Bronchial epithelial cell (primary cell): ENCODE results near the gene BRINP2. TPM values are rescaled to one million over a fixed set of nuclear protein-coding genes. Genes with fewer than 3 reads are reported as not detected.

Experiments
- DNase-seq: peaks from one replicate; pipeline ENCODE4 v3.0.0-alpha.2; 2010; ENCODE audit warnings: low read depth
- FAIRE-seq: peaks from 2 replicates; lab custom pipeline; 2011; peaks lifted over from hg19 to GRCh38; lab: Jason Lieb, UNC
- H3K27me3 ChIP-seq: 2 replicates; pipeline ENCODE4 v1.5.1; 2011; ENCODE audit warnings: low read length; ENCODE audit not compliant: control insufficient read depth, insufficient read depth
- H3K36me3 ChIP-seq: 2 replicates; pipeline ENCODE4 v1.5.1; 2011; ENCODE audit warnings: low read length; ENCODE audit not compliant: control insufficient read depth, insufficient read depth
- H3K4me3 ChIP-seq: 2 replicates; pipeline ENCODE4 v1.5.1; 2011; ENCODE audit warnings: mild to moderate bottlenecking, low read depth, low read length, control low read depth
- total RNA-seq: library from RNA; depleted of rRNA; stranded (reverse); fragments of >200 nt; gene quantifications from 2 replicates; pipeline ENCODE4 v1.2.1, GENCODE V29; 2014
- TF ChIP-seq, protein P1 (sequence below): IDR thresholded peaks from 2 replicates; pipeline ENCODE4 v1.5.1; 2011; ENCODE audit warnings: mild to moderate bottlenecking, moderate library complexity, low read length, control low read depth, inconsistent platforms; ENCODE audit not compliant: insufficient read depth, severe bottlenecking

The BRINP2 gene
- total RNA-seq, 1 donor from 2014 or later = not detected

DNA sequence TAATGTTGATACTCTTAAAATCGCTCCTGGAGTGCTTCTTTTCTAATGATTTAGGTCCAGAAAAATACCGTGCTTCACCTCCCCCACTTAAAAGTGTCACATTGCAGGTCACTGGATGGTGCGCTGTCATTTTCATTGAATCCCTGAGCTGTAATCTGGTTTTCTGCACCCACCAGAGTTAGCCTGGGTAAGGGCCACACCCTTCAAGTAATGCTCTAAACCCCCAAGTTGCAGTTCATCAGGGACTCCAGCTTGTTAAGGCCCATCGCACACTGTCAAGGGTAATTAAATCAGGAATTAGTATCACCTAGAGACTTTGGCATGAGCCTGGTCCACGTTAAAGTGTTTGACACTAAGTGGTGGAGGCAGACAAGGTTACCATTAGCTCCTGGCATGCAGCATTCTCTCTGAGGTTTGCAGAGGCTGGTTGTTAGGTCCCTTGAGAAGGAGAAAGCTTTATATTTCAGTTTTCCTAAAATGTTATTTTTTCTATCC lies 40.3 kb upstream of the BRINP2 start:
- FAIRE-seq (no peak), DNase-seq (no peak)
- no peak overlapping the region for H3K4me3 ChIP-seq
- no peaks in the 10 kb centered on the region for H3K27me3 ChIP-seq
- no peaks in the 10 kb centered on the region for H3K36me3 ChIP-seq
- TF ChIP-seq, protein P1, sequence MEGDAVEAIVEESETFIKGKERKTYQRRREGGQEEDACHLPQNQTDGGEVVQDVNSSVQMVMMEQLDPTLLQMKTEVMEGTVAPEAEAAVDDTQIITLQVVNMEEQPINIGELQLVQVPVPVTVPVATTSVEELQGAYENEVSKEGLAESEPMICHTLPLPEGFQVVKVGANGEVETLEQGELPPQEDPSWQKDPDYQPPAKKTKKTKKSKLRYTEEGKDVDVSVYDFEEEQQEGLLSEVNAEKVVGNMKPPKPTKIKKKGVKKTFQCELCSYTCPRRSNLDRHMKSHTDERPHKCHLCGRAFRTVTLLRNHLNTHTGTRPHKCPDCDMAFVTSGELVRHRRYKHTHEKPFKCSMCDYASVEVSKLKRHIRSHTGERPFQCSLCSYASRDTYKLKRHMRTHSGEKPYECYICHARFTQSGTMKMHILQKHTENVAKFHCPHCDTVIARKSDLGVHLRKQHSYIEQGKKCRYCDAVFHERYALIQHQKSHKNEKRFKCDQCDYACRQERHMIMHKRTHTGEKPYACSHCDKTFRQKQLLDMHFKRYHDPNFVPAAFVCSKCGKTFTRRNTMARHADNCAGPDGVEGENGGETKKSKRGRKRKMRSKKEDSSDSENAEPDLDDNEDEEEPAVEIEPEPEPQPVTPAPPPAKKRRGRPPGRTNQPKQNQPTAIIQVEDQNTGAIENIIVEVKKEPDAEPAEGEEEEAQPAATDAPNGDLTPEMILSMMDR = no peak

DNA sequence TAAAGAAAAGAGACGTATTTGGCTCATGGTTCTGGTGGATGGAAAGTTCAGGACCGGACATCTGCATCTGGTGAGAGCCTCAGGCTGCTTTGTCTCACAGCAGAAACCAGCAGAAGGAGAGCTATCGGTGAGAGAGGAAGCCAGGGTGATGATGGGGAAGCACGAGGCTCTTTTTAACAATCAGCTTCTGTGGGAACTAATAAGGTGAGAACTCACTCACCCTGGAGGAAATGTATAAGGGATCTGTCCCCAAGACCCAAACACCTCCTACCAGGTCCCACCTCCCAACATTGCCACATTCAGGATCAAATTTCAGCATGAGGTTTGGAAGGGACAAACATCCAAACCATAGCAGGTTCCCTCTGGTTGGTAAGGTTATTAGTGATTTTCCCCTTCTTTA lies 39.0 kb upstream of the BRINP2 start:
- no peak for DNase-seq
- FAIRE-seq = no peak
- no peaks in the 10 kb centered on the region for H3K36me3 ChIP-seq
- H3K27me3 ChIP-seq = no peaks in the 10 kb centered on the region
- TF ChIP-seq, protein P1 = no peak
- H3K4me3 ChIP-seq = no peak overlapping the region

DNA sequence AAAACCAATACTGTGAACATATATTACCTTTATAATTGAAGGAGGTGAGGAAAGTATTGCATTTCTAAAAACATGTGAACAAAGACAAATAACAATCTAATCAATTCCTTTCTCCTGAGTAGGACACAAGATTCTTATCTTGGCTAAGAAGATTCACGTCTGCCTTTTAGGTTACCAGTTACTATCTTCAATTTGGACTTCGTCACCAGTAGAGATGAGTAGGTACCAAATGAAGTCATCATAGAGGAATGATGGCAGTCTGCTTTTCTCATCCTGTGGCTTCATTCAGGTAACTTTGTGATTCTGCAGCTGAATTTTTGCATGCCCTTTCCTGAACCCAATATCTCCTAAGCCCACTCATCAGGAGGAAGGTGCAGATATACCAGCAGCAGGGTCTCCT lies 38.6 kb upstream of the BRINP2 start:
- H3K27me3 ChIP-seq = no peaks in the 10 kb centered on the region
- no peak overlapping the region for H3K4me3 ChIP-seq
- DNase-seq = no peak
- TF ChIP-seq, protein P1 = no peak
- FAIRE-seq = no peak
- no peaks in the 10 kb centered on the region for H3K36me3 ChIP-seq

DNA sequence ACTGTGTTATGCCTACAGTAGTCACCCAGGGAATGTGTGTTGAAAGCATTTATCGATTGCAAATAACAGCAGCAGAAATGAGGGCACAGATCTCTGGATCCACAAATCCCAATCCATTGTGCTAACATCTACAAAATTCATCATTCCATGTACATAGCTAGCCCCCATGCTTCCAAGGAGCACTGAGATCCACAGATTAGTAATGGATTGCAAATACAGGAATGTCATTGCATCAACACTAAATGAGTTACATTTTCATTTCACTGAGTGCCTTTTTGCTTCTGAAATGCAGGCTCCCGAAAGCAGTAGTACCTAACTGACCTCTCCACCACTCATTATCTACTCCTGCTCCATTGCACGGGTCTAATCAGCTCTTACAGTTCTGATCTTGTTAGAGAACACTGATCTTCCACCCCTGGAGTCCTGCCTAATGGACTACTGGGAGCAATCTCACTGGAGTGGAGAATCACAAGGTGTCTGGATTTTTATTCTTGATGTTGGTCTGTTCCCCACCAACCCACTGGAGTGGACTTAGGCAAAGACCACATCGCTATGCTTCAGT lies 36.7 kb upstream of the BRINP2 start:
- DNase-seq (no peak), FAIRE-seq (no peak)
- TF ChIP-seq, protein P1 = no peak
- no peaks in the 10 kb centered on the region for H3K36me3 ChIP-seq
- H3K27me3 ChIP-seq = no peaks in the 10 kb centered on the region
- no peak overlapping the region for H3K4me3 ChIP-seq

DNA sequence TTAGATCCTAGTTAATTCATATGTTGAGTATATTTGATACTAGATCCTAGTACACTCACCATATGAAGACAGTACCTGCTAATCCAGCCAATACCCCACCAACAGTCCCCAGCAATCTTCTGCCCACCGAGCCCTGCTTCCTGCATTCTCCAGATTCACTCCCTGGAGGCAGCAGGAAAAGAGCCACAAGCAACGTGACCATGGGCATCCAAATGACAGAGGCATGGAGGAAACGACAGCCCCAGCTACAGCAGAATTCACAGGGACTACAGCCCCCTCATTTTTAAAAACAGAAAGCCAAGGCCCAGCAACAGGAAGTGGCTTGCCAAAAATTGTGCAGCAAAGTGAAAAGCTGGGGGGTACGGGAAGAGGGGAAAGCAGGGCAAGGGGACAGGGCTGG lies 35.5 kb upstream of the BRINP2 start:
- TF ChIP-seq, protein P1 = no peak
- Histone ChIP-seq H3K27me3 (no peaks in the 10 kb centered on the region), H3K36me3 (no peaks in the 10 kb centered on the region), H3K4me3 (no peak overlapping the region)
- DNase-seq (no peak), FAIRE-seq (no peak)

DNA sequence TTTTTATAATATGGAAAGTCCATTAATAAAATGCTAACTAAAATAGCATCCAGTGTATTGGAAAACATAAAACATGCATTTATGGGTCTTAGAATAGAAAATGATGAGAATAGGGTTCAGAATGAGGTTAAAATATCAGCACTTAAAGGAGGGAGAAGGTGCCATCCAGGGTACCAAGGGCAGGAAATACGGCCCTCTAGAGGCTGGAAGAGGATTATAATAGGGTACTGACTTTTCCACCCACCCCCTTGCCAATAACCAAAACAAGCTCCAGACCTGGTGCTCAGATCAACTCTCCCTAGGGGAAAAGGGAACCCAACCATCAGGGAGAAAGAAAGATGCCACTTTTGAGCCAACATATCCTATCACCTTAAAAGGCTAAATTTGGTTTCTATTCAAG lies 32.9 kb upstream of the BRINP2 start:
- no peak for FAIRE-seq
- Histone ChIP-seq H3K27me3 (no peaks in the 10 kb centered on the region), H3K36me3 (no peaks in the 10 kb centered on the region)

More for the DNA sequence above, 32.9 kb upstream of the BRINP2 start:
- TF ChIP-seq, protein P1 = no peak
- no peak overlapping the region for H3K4me3 ChIP-seq
- no peak for DNase-seq
